Gastroesophageal sphincter (tissue), 4 donors: ENCODE data around the gene FRMD4B. TPM values are rescaled to one million over a fixed set of nuclear protein-coding genes. Genes with fewer than 3 reads are reported as not detected.
A peak's percentile ranks its signal among the peaks of the same experiment; 100 is the strongest.

Experiments
- ATAC-seq: fragments of 150-250 bp; one replicate; pipeline ENCODE4 v1.9.1; 2016; ENCODE audit warnings: mild to moderate bottlenecking, moderate library complexity
- H3K27ac ChIP-seq, 4 donors: fragments of 200-600 bp; sonication (generic) in 3 of 4; 1 replicate in 3 of 4; 2 replicates in 1 of 4; pipeline ENCODE4 v1.5.1; 2016 to 2019
- H3K27me3 ChIP-seq: fragments of 200-600 bp; sonication (generic); one replicate; pipeline ENCODE4 v1.5.1; 2019
- H3K36me3 ChIP-seq, 2 donors: fragments of 200-600 bp; sonication (generic); one replicate each; pipeline ENCODE4 v1.5.1; 2019; ENCODE audit warnings: control low read depth in 1 of 2
- H3K4me1 ChIP-seq, 3 donors: fragments of 200-600 bp; sonication (generic); 1 replicate in 2 of 3; 2 replicates in 1 of 3; pipeline ENCODE4 v1.5.1; 2016 to 2019; ENCODE audit warnings: control low read depth in 2 of 3
- H3K4me3 ChIP-seq, 2 donors: fragments of 200-600 bp; sonication (generic); one replicate each; pipeline ENCODE4 v1.5.1; 2019; ENCODE audit warnings: mild to moderate bottlenecking in 1 of 2, moderate library complexity in 1 of 2
- H3K9me3 ChIP-seq, 3 donors: fragments of 200-600 bp; sonication (generic); one replicate each; pipeline ENCODE4 v1.5.1; 2017 to 2019; ENCODE audit warnings: control low read depth in 2 of 3
- CTCF ChIP-seq, 4 experiments: fragments of 200-600 bp in 2 of 4; fragments of 450-650 bp in 2 of 4; sonication (generic) in 1 of 4; IDR thresholded peaks; one replicate each; pipeline ENCODE4 v1.5.1; 2017 to 2019; ENCODE audit warnings: antibody characterized with exemption in 4 of 4, mild to moderate bottlenecking in 2 of 4, moderate library complexity in 2 of 4
- EP300 ChIP-seq: sonication (generic); formaldehyde crosslinking; IDR thresholded peaks from one replicate; pipeline ENCODE4 v1.6.1; 2017; ENCODE audit warnings: antibody characterized with exemption, mild to moderate bottlenecking
- POLR2A ChIP-seq, 2 donors: fragments of 450-650 bp; IDR thresholded peaks; one replicate each; pipeline ENCODE4 v1.6.1; 2017; ENCODE audit warnings: antibody characterized with exemption in 2 of 2, mild to moderate bottlenecking in 2 of 2, moderate library complexity in 1 of 2
- POLR2AphosphoS5 ChIP-seq: sonication (generic); formaldehyde crosslinking; IDR thresholded peaks from one replicate; pipeline ENCODE4 v1.6.1; 2017; ENCODE audit warnings: antibody characterized with exemption
- WGBS, 2 donors: methylation state at CpG; one replicate each; pipeline ENCODE4 v1.1.5; 2018; ENCODE audit warnings: low coverage in 1 of 2; 5-methylcytosine and 5-hydroxymethylcytosine counted together
- total RNA-seq, 4 donors: library from RNA; depleted of rRNA; stranded (reverse); fragments of >200 nt; gene quantifications; one replicate each; pipeline ENCODE4 v1.1.0, GENCODE V29; 2016

The FRMD4B gene
- total RNA-seq, 4 donors from 2014 or later, result 7.1 to 22.3 (median 19.8) TPM

- no peak for TF ChIP-seq POLR2A (IDR thresholded peaks at IDR 0.05)
- no peak for TF ChIP-seq EP300
- no peak for TF ChIP-seq CTCF (IDR thresholded peaks at IDR 0.05)
- TF ChIP-seq POLR2AphosphoS5, result no peak
- no peaks in the 10 kb centered on the region for H3K36me3 ChIP-seq
- H3K4me1 ChIP-seq, result peaks cover 0 to 15% (median 6%) of the 10 kb centered on the region in 3 donors
- no peaks in the 10 kb centered on the region for H3K9me3 ChIP-seq
- H3K4me3 ChIP-seq, result no peak overlapping the region
- no peak for ATAC-seq
- WGBS, 2 donors, result 72 to 78% methylated on average over 4 of the region's 4 CpGs
- H3K27ac ChIP-seq, result no peak overlapping the region
- H3K27me3 ChIP-seq, result no peaks in the 10 kb centered on the region
These were observed 47.0 kb downstream of the FRMD4B start for GRCh38 chr3:69338911-69339310.

- Histone ChIP-seq H3K4me1 (peaks cover 0 to 15% (median 0%) of the 10 kb centered on the region in 3 donors), H3K27ac (no peak overlapping the region), H3K4me3 (no peak overlapping the region), H3K27me3 (no peaks in the 10 kb centered on the region), H3K36me3 (no peaks in the 10 kb centered on the region), H3K9me3 (no peaks in the 10 kb centered on the region)
- TF ChIP-seq EP300 (no peak), POLR2AphosphoS5 (no peak), POLR2A (IDR thresholded peaks at IDR 0.05) (no peak), CTCF (IDR thresholded peaks at IDR 0.05) (no peak)
- WGBS, 2 donors, result 38 to 67% methylated on average over 2 of the region's 2 CpGs
- no peak for ATAC-seq
These were observed 53.0 kb downstream of the FRMD4B start for GRCh38 chr3:69332934-69333333.

GRCh38 chr3:69330891-69331400, 54.9 kb downstream of the FRMD4B start:
- Histone ChIP-seq H3K4me3 (no peak overlapping the region), H3K4me1 (peaks cover 0 to 27% (median 0%) of the 10 kb centered on the region in 3 donors), H3K9me3 (no peaks in the 10 kb centered on the region), H3K27me3 (no peaks in the 10 kb centered on the region), H3K36me3 (no peaks in the 10 kb centered on the region), H3K27ac (peak overlapping the region in 3 of 4 donors; percentile 3 to 48 (median 38))
- WGBS, 2 donors, result 24 to 29% methylated on average over 7 of the region's 10 CpGs
- ATAC-seq, result peak; percentile 79
- TF ChIP-seq EP300 (no peak), POLR2AphosphoS5 (no peak), CTCF (IDR thresholded peaks at IDR 0.05) (no peak), POLR2A (IDR thresholded peaks at IDR 0.05) (no peak)

- no peaks in the 10 kb centered on the region for H3K27me3 ChIP-seq
- H3K4me1 ChIP-seq, result peaks cover 0 to 27% (median 0%) of the 10 kb centered on the region in 3 donors
- H3K4me3 ChIP-seq, result no peak overlapping the region
- TF ChIP-seq POLR2AphosphoS5, result no peak
- no peak for TF ChIP-seq EP300
- WGBS, 2 donors, result 73 to 89% methylated on average over 1 of the region's 1 CpG
- no peak overlapping the region for H3K27ac ChIP-seq
- H3K9me3 ChIP-seq, result no peaks in the 10 kb centered on the region
- ATAC-seq, result no peak
- H3K36me3 ChIP-seq, result no peaks in the 10 kb centered on the region
These were observed 56.0 kb downstream of the FRMD4B start for GRCh38 chr3:69329892-69330291.

GRCh38 chr3:69328963-69329302, 57.0 kb downstream of the FRMD4B start:
- 45 to 57% methylated on average over 1 to 3 of the region's 3 CpGs for WGBS, 2 donors
- peak overlapping the region in 1 of 4 donors; percentile 19 for H3K27ac ChIP-seq
- H3K4me3 ChIP-seq, result no peak overlapping the region
- H3K36me3 ChIP-seq, result no peaks in the 10 kb centered on the region
- ATAC-seq, result no peak
- no peaks in the 10 kb centered on the region for H3K27me3 ChIP-seq
- H3K9me3 ChIP-seq, result no peaks in the 10 kb centered on the region
- peaks cover 0 to 27% (median 0%) of the 10 kb centered on the region in 3 donors for H3K4me1 ChIP-seq
- TF ChIP-seq POLR2A (IDR thresholded peaks at IDR 0.05) (no peak), CTCF (IDR thresholded peaks at IDR 0.05) (no peak), POLR2AphosphoS5 (no peak), EP300 (no peak)
